WTC11 (cell line): ENCODE results near the gene FBH1. TPM values are rescaled to one million over a fixed set of nuclear protein-coding genes. Genes with fewer than 3 reads are reported as not detected.

Experiments
- ATAC-seq: fragments of 200-7000 bp; cut with Tn5 transposase; 2 replicates; pipeline ENCODE4 v1.10.0; 2021; ENCODE audit warnings: mild to moderate bottlenecking, moderate library complexity
- CTCF ChIA-PET: fragments of 300-600 bp; sonication (Branson Sonifier 250); formaldehyde crosslinking; loops from one replicate; lab custom pipeline; 2021; ENCODE audit warnings: antibody characterized with exemption; lab: Charles Lee
- POLR2A ChIA-PET: fragments of 350-600 bp; sonication (Branson Sonifier 250); formaldehyde crosslinking; loops from one replicate; lab custom pipeline; 2021; ENCODE audit warnings: antibody characterized with exemption; lab: Charles Lee
- DNase-seq: peaks from one replicate; pipeline ENCODE4 v3.0.0; 2021; ENCODE audit warnings: low spot score
- H3K27ac Mint-ChIP-seq: 2 replicates; pipeline ENCODE4 v1.8.0; 2021; ENCODE audit warnings: mixed read lengths
- H3K27me3 Mint-ChIP-seq: 2 replicates; pipeline ENCODE4 v1.8.0; 2021; ENCODE audit warnings: low read depth, mild to moderate bottlenecking, moderate library complexity, mixed read lengths
- H3K36me3 Mint-ChIP-seq: 2 replicates; pipeline ENCODE4 v1.8.0; 2021; ENCODE audit warnings: mixed read lengths
- H3K4me1 Mint-ChIP-seq: 2 replicates; pipeline ENCODE4 v1.8.0; 2022; ENCODE audit warnings: mixed read lengths
- H3K4me3 Mint-ChIP-seq: 2 replicates; pipeline ENCODE4 v1.8.0; 2021; ENCODE audit warnings: mild to moderate bottlenecking, moderate library complexity, mixed read lengths
- H3K9me3 Mint-ChIP-seq: 2 replicates; pipeline ENCODE4 v1.8.0; 2021; ENCODE audit warnings: mixed read lengths
- ATF6 ChIP-seq: sonication (generic); formaldehyde crosslinking; IDR thresholded peaks from 2 replicates; pipeline ENCODE4 v1.8.1; 2023; ENCODE audit warnings: mild to moderate bottlenecking, missing genetic modification reagents
- CREM ChIP-seq: sonication (generic); formaldehyde crosslinking; IDR thresholded peaks from 2 replicates; pipeline ENCODE4 v1.8.1; 2022; ENCODE audit warnings: mild to moderate bottlenecking, missing genetic modification reagents, moderate library complexity
- E2F4 ChIP-seq: sonication (generic); formaldehyde crosslinking; IDR thresholded peaks from 2 replicates; pipeline ENCODE4 v1.8.1; 2022; ENCODE audit warnings: low read depth, mild to moderate bottlenecking, moderate library complexity, missing genetic modification reagents, borderline replicate concordance
- GTF2I ChIP-seq: fragments of 250-450 bp; sonication (Bioruptor Pico); conservative IDR thresholded peaks from 2 replicates; pipeline ENCODE4 v1.4.0; 2021; ENCODE audit warnings: mild to moderate bottlenecking
- HMGA2 ChIP-seq: fragments of 250-450 bp; sonication (Bioruptor Pico); IDR thresholded peaks from 2 replicates; pipeline ENCODE4 v1.4.0; 2021; ENCODE audit warnings: mild to moderate bottlenecking, moderate library complexity
- IRF1 ChIP-seq: sonication (generic); formaldehyde crosslinking; IDR thresholded peaks from 2 replicates; pipeline ENCODE4 v1.8.0; 2023; ENCODE audit warnings: missing genetic modification reagents
- KAT7 ChIP-seq: sonication (generic); formaldehyde crosslinking; IDR thresholded peaks from 2 replicates; pipeline ENCODE4 v1.8.1; 2023; ENCODE audit warnings: missing genetic modification reagents, mild to moderate bottlenecking, borderline replicate concordance
- MYBL2 ChIP-seq: sonication (generic); formaldehyde crosslinking; IDR thresholded peaks from 2 replicates; pipeline ENCODE4 v1.8.1; 2023; ENCODE audit warnings: mild to moderate bottlenecking, moderate library complexity, missing genetic modification reagents
- NFATC4 ChIP-seq: fragments of 250-450 bp; sonication (Bioruptor Pico); IDR thresholded peaks from 2 replicates; pipeline ENCODE4 v1.9.0; 2021; ENCODE audit warnings: mild to moderate bottlenecking
- NFE2L1 ChIP-seq: sonication (generic); formaldehyde crosslinking; IDR thresholded peaks from 2 replicates; pipeline ENCODE4 v1.8.1; 2023; ENCODE audit warnings: missing genetic modification reagents
- NR1H2 ChIP-seq: sonication (generic); formaldehyde crosslinking; IDR thresholded peaks from 2 replicates; pipeline ENCODE4 v1.9.0; 2021; ENCODE audit warnings: mild to moderate bottlenecking, moderate library complexity, missing genetic modification reagents
- NR2C2 ChIP-seq: sonication (generic); formaldehyde crosslinking; IDR thresholded peaks from 2 replicates; pipeline ENCODE4 v1.8.0; 2022; ENCODE audit warnings: mild to moderate bottlenecking, missing genetic modification reagents
- OVOL2 ChIP-seq: fragments of 250-450 bp; sonication (Bioruptor Pico); IDR thresholded peaks from 2 replicates; pipeline ENCODE4 v1.9.0; 2021; ENCODE audit warnings: mild to moderate bottlenecking, borderline replicate concordance
- SMAD3 ChIP-seq: sonication (generic); formaldehyde crosslinking; IDR thresholded peaks from 2 replicates; pipeline ENCODE4 v1.8.0; 2022; ENCODE audit warnings: missing genetic modification reagents, mild to moderate bottlenecking, borderline replicate concordance
- TCF7 ChIP-seq: sonication (generic); formaldehyde crosslinking; IDR thresholded peaks from 2 replicates; pipeline ENCODE4 v1.8.0; 2022; ENCODE audit warnings: mild to moderate bottlenecking, low read depth, missing genetic modification reagents, moderate library complexity
- ZNF121 ChIP-seq: sonication (generic); formaldehyde crosslinking; IDR thresholded peaks from 2 replicates; pipeline ENCODE4 v1.8.0; 2023; ENCODE audit warnings: missing genetic modification reagents
- ZNF396 ChIP-seq: fragments of 250-450 bp; sonication (Bioruptor Pico); IDR thresholded peaks from 2 replicates; pipeline ENCODE4 v1.8.0; 2021; ENCODE audit warnings: mild to moderate bottlenecking, moderate library complexity, borderline replicate concordance
- total RNA-seq: library from RNA; stranded (reverse); gene quantifications from 3 replicates; pipeline ENCODE4 v1.2.3, GENCODE V29; 2021
- TF ChIP-seq, protein P1 (sequence below): sonication (generic); formaldehyde crosslinking; IDR thresholded peaks from 2 replicates; pipeline ENCODE4 v1.8.0; 2023; ENCODE audit warnings: mild to moderate bottlenecking, missing genetic modification reagents
- TF ChIP-seq, protein P2 (sequence below): fragments of 250-450 bp; sonication (Bioruptor Pico); IDR thresholded peaks from 2 replicates; pipeline ENCODE4 v1.9.0; 2021; ENCODE audit warnings: moderate library complexity, mild to moderate bottlenecking, inconsistent platforms, borderline replicate concordance
- TF ChIP-seq, protein P3 (sequence below): fragments of 250-450 bp; sonication (Bioruptor Pico); conservative IDR thresholded peaks from 2 replicates; pipeline ENCODE4 v1.9.0; 2021; ENCODE audit warnings: mild to moderate bottlenecking

FBH1 gene
- total RNA-seq, 1 experiment from 2014 or later, result 66.8 TPM

DNA sequence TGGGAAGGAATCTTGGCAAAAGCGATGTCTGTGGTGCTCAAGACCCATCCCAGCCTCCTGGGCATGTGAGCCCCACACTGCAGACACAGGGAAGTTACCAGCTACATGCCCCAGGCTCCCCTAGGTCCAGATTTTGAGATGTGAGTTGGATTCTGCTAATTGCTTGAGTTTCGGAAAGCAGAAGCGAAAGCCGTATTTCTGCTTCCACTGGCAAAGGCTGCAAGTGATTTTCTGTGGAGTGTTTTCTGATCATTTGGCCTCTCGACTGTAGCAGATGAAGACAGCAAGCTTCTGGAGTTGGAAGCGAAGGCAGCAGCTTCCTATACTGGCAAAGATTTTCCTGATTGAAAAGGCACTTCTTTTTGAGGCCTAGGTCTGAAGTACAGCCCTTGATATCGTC, 30.0 kb upstream of the FBH1 start:
- Mint-ChIP-seq H3K4me1 (no peaks in the 10 kb centered on the region), H3K4me3 (no peak overlapping the region)
- CTCF ChIA-PET, result interaction anchor here (4.2 kb wide), 1 partner anchor 13 kb away, joined by 14 read pairs; no protein-coding TSS in a partner anchor
- TF ChIP-seq NFATC4 (CRISPR knock-in tag), result no peak
- no peak for TF ChIP-seq ZNF121 (CRISPR knock-in tag)
- TF ChIP-seq IRF1 (CRISPR knock-in tag), result no peak
- no peak for TF ChIP-seq TCF7 (CRISPR knock-in tag)
- TF ChIP-seq ZNF396 (CRISPR knock-in tag), result no peak
- TF ChIP-seq NR1H2 (CRISPR knock-in tag), result no peak
- TF ChIP-seq, protein P1, sequence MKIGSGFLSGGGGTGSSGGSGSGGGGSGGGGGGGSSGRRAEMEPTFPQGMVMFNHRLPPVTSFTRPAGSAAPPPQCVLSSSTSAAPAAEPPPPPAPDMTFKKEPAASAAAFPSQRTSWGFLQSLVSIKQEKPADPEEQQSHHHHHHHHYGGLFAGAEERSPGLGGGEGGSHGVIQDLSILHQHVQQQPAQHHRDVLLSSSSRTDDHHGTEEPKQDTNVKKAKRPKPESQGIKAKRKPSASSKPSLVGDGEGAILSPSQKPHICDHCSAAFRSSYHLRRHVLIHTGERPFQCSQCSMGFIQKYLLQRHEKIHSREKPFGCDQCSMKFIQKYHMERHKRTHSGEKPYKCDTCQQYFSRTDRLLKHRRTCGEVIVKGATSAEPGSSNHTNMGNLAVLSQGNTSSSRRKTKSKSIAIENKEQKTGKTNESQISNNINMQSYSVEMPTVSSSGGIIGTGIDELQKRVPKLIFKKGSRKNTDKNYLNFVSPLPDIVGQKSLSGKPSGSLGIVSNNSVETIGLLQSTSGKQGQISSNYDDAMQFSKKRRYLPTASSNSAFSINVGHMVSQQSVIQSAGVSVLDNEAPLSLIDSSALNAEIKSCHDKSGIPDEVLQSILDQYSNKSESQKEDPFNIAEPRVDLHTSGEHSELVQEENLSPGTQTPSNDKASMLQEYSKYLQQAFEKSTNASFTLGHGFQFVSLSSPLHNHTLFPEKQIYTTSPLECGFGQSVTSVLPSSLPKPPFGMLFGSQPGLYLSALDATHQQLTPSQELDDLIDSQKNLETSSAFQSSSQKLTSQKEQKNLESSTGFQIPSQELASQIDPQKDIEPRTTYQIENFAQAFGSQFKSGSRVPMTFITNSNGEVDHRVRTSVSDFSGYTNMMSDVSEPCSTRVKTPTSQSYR (CRISPR knock-in tag), result no peak
- no peak for TF ChIP-seq OVOL2 (CRISPR knock-in tag)
- no peak for TF ChIP-seq NFE2L1 (CRISPR knock-in tag)
- TF ChIP-seq MYBL2 (CRISPR knock-in tag), result no peak
- no peak for TF ChIP-seq GTF2I (CRISPR knock-in tag)
- TF ChIP-seq, protein P2, sequence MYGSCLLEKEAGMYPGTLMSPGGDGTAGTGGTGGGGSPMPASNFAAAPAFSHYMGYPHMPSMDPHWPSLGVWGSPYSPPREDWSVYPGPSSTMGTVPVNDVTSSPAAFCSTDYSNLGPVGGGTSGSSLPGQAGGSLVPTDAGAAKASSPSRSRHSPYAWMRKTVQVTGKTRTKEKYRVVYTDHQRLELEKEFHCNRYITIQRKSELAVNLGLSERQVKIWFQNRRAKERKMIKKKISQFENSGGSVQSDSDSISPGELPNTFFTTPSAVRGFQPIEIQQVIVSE (CRISPR knock-in tag), result no peak
- no peak for TF ChIP-seq ATF6
- TF ChIP-seq E2F4, result no peak
- TF ChIP-seq SMAD3 (CRISPR knock-in tag), result no peak
- TF ChIP-seq, all 79 proteins: peak for 0
- H3K27ac Mint-ChIP-seq, result no peak overlapping the region
- H3K27me3 Mint-ChIP-seq, result no peaks in the 10 kb centered on the region
- DNase-seq (no peak), ATAC-seq (no peak)
- peaks cover 9% of the 10 kb centered on the region for H3K9me3 Mint-ChIP-seq
- POLR2A ChIA-PET, result interaction anchor here (0.8 kb wide), 1 partner anchor 47 kb away, joined by 3 read pairs; the partner anchor contains the start of gene GDI2
- peaks cover 26% of the 10 kb centered on the region for H3K36me3 Mint-ChIP-seq

DNA sequence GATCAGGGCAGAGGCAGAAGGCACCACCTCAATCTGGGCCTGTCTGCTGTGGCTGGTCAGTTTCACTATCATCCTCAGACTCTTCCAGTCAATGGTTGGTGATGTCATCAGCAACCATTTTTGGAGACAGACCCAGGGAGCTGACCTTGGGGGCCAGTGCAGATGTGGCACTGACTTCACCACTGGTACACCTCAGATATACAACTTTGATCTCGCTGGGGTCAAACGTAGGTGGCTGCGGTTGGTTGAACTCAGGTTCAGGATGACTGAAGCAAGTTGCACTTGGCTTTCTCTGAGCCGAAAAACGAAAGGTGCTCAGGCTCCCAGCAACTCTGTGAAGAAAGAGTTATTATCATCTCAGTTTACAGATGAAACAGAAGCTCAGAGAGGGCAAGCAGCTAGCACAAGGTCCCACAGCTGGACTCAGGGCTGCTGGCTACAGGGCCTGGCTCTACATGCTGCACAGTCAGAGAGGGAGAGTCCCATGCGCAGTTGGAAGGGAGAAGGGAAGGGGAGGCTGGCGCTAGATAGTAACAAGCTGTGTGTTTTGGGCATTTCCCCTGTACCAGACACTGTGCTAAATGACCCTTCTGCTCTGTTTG, 27.6 kb upstream of the FBH1 start:
- no peak for ATAC-seq
- Mint-ChIP-seq H3K4me3 (no peak overlapping the region), H3K36me3 (peaks cover 26% of the 10 kb centered on the region), H3K27ac (no peak overlapping the region), H3K9me3 (peaks cover 10% of the 10 kb centered on the region), H3K27me3 (no peaks in the 10 kb centered on the region), H3K4me1 (0 out of 2 replicates have a peak, but pooled peaks cover under 1% of the 10 kb centered on the region)
- no peak for DNase-seq
- CTCF ChIA-PET, result interaction anchor here (0.7 to 4.2 kb wide), 2 partner anchors 11 to 97 kb away, joined by 3 to 14 read pairs; no protein-coding TSS in a partner anchor
- POLR2A ChIA-PET, result interaction anchor here (0.6 kb wide), 1 partner anchor 65 kb away, joined by 4 read pairs; no protein-coding TSS in a partner anchor
- no peak for TF ChIP-seq HMGA2 (CRISPR knock-in tag)
- TF ChIP-seq, protein P3, sequence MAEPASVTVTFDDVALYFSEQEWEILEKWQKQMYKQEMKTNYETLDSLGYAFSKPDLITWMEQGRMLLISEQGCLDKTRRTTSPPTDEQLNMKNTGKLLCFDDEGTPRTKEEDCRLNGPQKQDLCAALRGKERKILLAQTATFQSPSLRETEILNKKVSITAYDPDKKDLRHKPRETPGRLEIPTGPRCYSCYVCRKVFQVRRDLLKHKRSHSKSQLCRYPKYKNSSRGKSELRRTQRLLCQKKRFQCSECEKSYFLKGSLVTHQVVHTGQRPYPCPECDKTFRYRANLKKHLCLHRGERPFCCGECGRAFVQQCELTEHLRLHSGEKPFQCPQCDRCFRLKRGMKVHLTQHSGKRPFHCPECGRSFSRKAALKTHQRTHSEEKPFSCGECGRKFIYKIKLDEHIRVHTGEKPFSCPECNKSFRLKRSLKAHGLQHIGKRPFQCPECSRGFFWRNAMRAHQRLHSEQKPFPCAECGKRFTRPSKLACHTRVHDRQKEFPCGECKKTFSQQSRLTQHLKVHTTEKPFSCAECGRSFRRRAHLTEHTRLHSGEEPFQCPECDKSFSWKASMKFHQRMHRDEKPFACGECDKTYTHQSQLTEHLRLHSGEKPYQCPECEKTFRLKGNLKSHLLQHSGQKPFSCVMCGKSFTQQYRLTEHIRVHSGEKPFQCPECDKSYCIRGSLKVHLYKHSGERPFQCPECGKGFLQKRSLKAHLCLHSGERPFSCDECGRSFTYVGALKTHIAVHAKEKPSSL (CRISPR knock-in tag), result no peak
- no peak for TF ChIP-seq KAT7 (CRISPR knock-in tag)
- TF ChIP-seq OVOL2 (CRISPR knock-in tag), result no peak
- TF ChIP-seq MYBL2 (CRISPR knock-in tag), result no peak
- TF ChIP-seq CREM (CRISPR knock-in tag), result no peak
- TF ChIP-seq, protein P2 (CRISPR knock-in tag), result no peak
- no peak for TF ChIP-seq NR2C2 (CRISPR knock-in tag)
